ENCODE results near the gene TNFSF18. TPM values are rescaled to one million over a fixed set of nuclear protein-coding genes. Genes with fewer than 3 reads are reported as not detected.

TNFSF18 gene
- total RNA-seq, 1 experiment from 2014 or later, result 1.6 TPM

DNA sequence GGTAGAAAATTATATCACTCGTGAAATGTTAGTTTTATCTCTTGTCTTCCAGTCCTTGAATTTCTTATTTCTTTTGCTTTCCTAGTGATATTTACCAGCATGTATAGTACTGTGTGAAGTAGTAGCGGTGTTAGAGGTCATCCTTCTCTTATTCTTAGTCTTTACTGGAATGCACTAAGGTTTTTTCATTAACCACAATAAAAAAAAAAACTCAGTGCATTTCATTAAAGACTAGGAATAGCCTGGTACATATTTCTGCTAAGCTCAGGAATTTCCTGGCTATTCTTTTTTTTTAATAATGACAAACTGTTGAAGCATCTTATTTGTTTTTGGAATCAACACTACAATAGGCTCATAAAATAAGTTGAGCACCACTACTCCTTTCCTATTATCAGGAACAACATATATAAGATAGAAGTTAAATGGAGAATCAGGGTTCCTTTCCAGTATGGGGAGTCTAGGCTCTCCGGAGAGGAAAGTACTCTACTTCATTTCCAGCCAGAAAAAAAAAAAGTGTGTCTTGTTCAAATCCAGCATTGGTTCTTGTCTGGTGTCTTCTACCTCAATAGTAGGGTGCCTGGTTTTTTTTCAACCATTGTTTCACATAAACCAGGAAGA lies 60.0 kb downstream of the TNFSF18 start:
- ChIA-PET POLR2A (no interaction called here), CTCF (no interaction called here), RAD21 (ENCODE audit: low non-redundant PET in 1 of 2, low total read pairs in 2 of 2, uncharacterized antibody in 2 of 2, unreplicated experiment in 2 of 2) (no interaction called here)
- Histone ChIP-seq H3K4me3 (replicated peaks in 1 of 2; ENCODE audit: low read depth in 1 of 2, low read length in 2 of 2) (no peak overlapping the region), H3K27me3 (ENCODE audit: insufficient read depth, low read length) (no peaks in the 10 kb centered on the region), H3K36me3 (ENCODE audit: control insufficient read depth in 1 of 2, insufficient read depth in 2 of 2, low read length in 2 of 2) (no peaks in the 10 kb centered on the region), H3K9me3 (ENCODE audit: control insufficient read depth in 1 of 2, insufficient read depth in 1 of 2, low read depth in 1 of 2, low read length in 2 of 2) (no peaks in the 10 kb centered on the region), H3K27ac (ENCODE audit: low read depth, low read length) (no peak overlapping the region), H3K9me2 (ENCODE audit: insufficient read depth) (no peaks in the 10 kb centered on the region), H3K9ac (ENCODE audit: low read length) (no peak overlapping the region), H3K4me1 (ENCODE audit: control insufficient read depth in 1 of 2, insufficient read depth in 2 of 2, low read length in 2 of 2) (peaks cover 0 to 7% of the 10 kb centered on the region in 2 experiments; a peak in 2 of 4 replicates), H4K20me1 (ENCODE audit: insufficient read depth) (no peaks in the 10 kb centered on the region), H3K79me2 (ENCODE audit: insufficient read depth, low read length) (no peaks in the 10 kb centered on the region), H2AFZ (ENCODE audit: low read depth, low read length, poor library complexity, severe bottlenecking) (peak overlapping the region; percentile 84), H3K4me2 (ENCODE audit: low read length) (no peak overlapping the region)
- no peak for TF ChIP-seq CBX3 (IDR thresholded peaks at IDR 0.05; ENCODE audit: low read depth)
- TF ChIP-seq EZH2 (IDR thresholded peaks at IDR 0.05), result no peak
- TF ChIP-seq SRF (IDR thresholded peaks at IDR 0.05; ENCODE audit: low read depth), result no peak
- TF ChIP-seq ZNF274 (IDR thresholded peaks at IDR 0.05; ENCODE audit: low read depth, low read length), result no peak
- TF ChIP-seq ELF1 (IDR thresholded peaks at IDR 0.05; ENCODE audit: borderline replicate concordance, low read depth), result no peak
- no peak for TF ChIP-seq SIN3A (IDR thresholded peaks at IDR 0.05; ENCODE audit: low read depth)
- TF ChIP-seq, protein P1, sequence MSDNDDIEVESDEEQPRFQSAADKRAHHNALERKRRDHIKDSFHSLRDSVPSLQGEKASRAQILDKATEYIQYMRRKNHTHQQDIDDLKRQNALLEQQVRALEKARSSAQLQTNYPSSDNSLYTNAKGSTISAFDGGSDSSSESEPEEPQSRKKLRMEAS (IDR thresholded peaks at IDR 0.05), result no peak
- no peak for TF ChIP-seq POLR2A (IDR thresholded peaks at IDR 0.05; ENCODE audit: borderline replicate concordance, extremely low read depth, insufficient read depth, insufficient read length)
- TF ChIP-seq, protein P2, sequence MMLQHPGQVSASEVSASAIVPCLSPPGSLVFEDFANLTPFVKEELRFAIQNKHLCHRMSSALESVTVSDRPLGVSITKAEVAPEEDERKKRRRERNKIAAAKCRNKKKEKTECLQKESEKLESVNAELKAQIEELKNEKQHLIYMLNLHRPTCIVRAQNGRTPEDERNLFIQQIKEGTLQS (IDR thresholded peaks at IDR 0.05), result no peak
- no peak for TF ChIP-seq RAD21 (IDR thresholded peaks at IDR 0.05; ENCODE audit: low read depth)
- TF ChIP-seq YY1 (IDR thresholded peaks at IDR 0.05; ENCODE audit: extremely low read depth, insufficient replicate concordance, low read depth, low read length), result no peak
- no peak for TF ChIP-seq FOSL1 (IDR thresholded peaks at IDR 0.05; ENCODE audit: low read depth)
- ATAC-seq (no peak), DNase-seq (ENCODE audit: low read depth, low spot score) (no peak)
- no TSS peak for BruUV-seq (replicated peaks)
- intact Hi-C loops (cut with micrococcal nuclease), result no loop called here

Other genes starting within 250 kb of the TNFSF18 start
- 0.89 TPM for gene TNFSF4, start 156.4 kb upstream of the TNFSF18 start, total RNA-seq (2021; ENCODE audit: unreplicated experiment)

Measured in HCT116 (cell line).